K562 (cell line): ENCODE measurements around the gene DGCR8. TPM values are rescaled to one million over a fixed set of nuclear protein-coding genes. Genes with fewer than 3 reads are reported as not detected.

ENCODE experiments used
- C11orf30 ChIP-seq: fragments of 450-650 bp; IDR thresholded peaks from 2 replicates; pipeline ENCODE4 v1.6.1; 2016; ENCODE audit warnings: low read depth, mild to moderate bottlenecking
- CBFA2T3 ChIP-seq: fragments of 450-650 bp; IDR thresholded peaks from 2 replicates; pipeline ENCODE4 v1.6.1; 2017
- CBX1 ChIP-seq: sonication (generic); IDR thresholded peaks from 2 replicates; pipeline ENCODE4 v1.6.1; 2016; ENCODE audit warnings: antibody characterized with exemption, low read depth, mild to moderate bottlenecking
- CREB5 ChIP-seq: fragments of 250-450 bp; sonication (Bioruptor Pico); IDR thresholded peaks from 2 replicates; pipeline ENCODE4 v1.5.0; 2020; ENCODE audit warnings: mild to moderate bottlenecking
- EGR1 ChIP-seq: fragments of 450-650 bp; conservative IDR thresholded peaks from 2 replicates; pipeline ENCODE4 v1.6.1; 2017; ENCODE audit warnings: mild to moderate bottlenecking
- HCFC1 ChIP-seq: IDR thresholded peaks from 2 replicates; pipeline ENCODE4 v1.6.1; 2012; ENCODE audit warnings: low read depth, low read length, improper control_type of control experiment
- HDAC6 ChIP-seq: IDR thresholded peaks from 2 replicates; pipeline ENCODE4 v1.6.1; 2012; ENCODE audit warnings: low read depth, mild to moderate bottlenecking, control low read depth, inconsistent platforms, low read length, moderate library complexity
- KLF10 ChIP-seq: fragments of 250-450 bp; sonication (Bioruptor Pico); IDR thresholded peaks from 2 replicates; pipeline ENCODE4 v1.6.1; 2021; ENCODE audit warnings: matching md5 sums
- MXI1 ChIP-seq: IDR thresholded peaks from 2 replicates; pipeline ENCODE4 v1.6.1; 2011; ENCODE audit warnings: low read depth, mild to moderate bottlenecking, improper control_type of control experiment, low read length
- NFIX ChIP-seq: fragments of 250-450 bp; sonication (Bioruptor Pico); IDR thresholded peaks from 2 replicates; pipeline ENCODE4 v1.4.0; 2020; ENCODE audit warnings: low read depth, mild to moderate bottlenecking, moderate library complexity
- PHF8 ChIP-seq: fragments of 200-600 bp; sonication (generic); IDR thresholded peaks from 2 replicates; pipeline ENCODE4 v1.6.1; 2012; ENCODE audit warnings: mixed run types, mild to moderate bottlenecking, inconsistent platforms, low read length, moderate library complexity, borderline replicate concordance
- PTRF ChIP-seq: fragments of 450-650 bp; IDR thresholded peaks from 2 replicates; pipeline ENCODE4 v1.6.1; 2016; ENCODE audit warnings: mild to moderate bottlenecking, missing genetic modification characterization, missing compliant biosample characterization
- RBM14 ChIP-seq: fragments of 200-400 bp; formaldehyde crosslinking; IDR thresholded peaks from 2 replicates; pipeline ENCODE4 v1.6.1; 2018; ENCODE audit warnings: low read depth, mild to moderate bottlenecking, low read length, moderate library complexity, borderline replicate concordance; ENCODE audit not compliant: insufficient read depth
- SREBF2 ChIP-seq: sonication (generic); formaldehyde crosslinking; IDR thresholded peaks from 2 replicates; pipeline ENCODE4 v1.4.0; 2020; ENCODE audit warnings: mild to moderate bottlenecking, missing genetic modification reagents
- SRSF3 ChIP-seq: fragments of 200-400 bp; formaldehyde crosslinking; IDR thresholded peaks from 2 replicates; pipeline ENCODE4 v1.6.1; 2016; ENCODE audit warnings: mild to moderate bottlenecking, low read length, moderate library complexity; ENCODE audit not compliant: insufficient read depth
- TCF3 ChIP-seq: sonication (generic); formaldehyde crosslinking; IDR thresholded peaks from 2 replicates; pipeline ENCODE4 v1.4.0; 2020; ENCODE audit warnings: mild to moderate bottlenecking, missing genetic modification reagents
- U2AF1 ChIP-seq: fragments of 200-400 bp; formaldehyde crosslinking; optimal IDR thresholded peaks from 2 replicates; pipeline ENCODE3; 2017; ENCODE audit warnings: mild to moderate bottlenecking, low read depth, low read length, moderate library complexity
- ZBED1 ChIP-seq: IDR thresholded peaks from 2 replicates; pipeline ENCODE4 v1.6.1; 2014
- ZBTB34 ChIP-seq: fragments of 250-450 bp; sonication (Bioruptor Pico); IDR thresholded peaks from 2 replicates; pipeline ENCODE4 v1.8.0; 2021; ENCODE audit warnings: mild to moderate bottlenecking, moderate library complexity
- ZBTB9 ChIP-seq: fragments of 450-650 bp; formaldehyde crosslinking; IDR thresholded peaks from 2 replicates; pipeline ENCODE4 v1.4.0; 2020; ENCODE audit warnings: mild to moderate bottlenecking, moderate library complexity
- ZNF197 ChIP-seq: fragments of 200-800 bp; sonication (Bioruptor generic); IDR thresholded peaks from 2 replicates; pipeline ENCODE4 v1.6.1; 2016; ENCODE audit warnings: low read depth, missing genetic modification characterization, missing compliant biosample characterization
- ZNF444 ChIP-seq: fragments of 250-450 bp; sonication (Bioruptor Pico); IDR thresholded peaks from 2 replicates; pipeline ENCODE4 v1.4.0; 2020; ENCODE audit warnings: mild to moderate bottlenecking, moderate library complexity
- ZNF583 ChIP-seq: fragments of 250-450 bp; sonication (Bioruptor Pico); IDR thresholded peaks from 2 replicates; pipeline ENCODE4 v1.4.0; 2020
- ZNF644 ChIP-seq: fragments of 200-800 bp; sonication (Bioruptor generic); IDR thresholded peaks from 2 replicates; pipeline ENCODE4 v1.6.1; 2016; ENCODE audit warnings: low read depth, missing genetic modification characterization, missing compliant biosample characterization
- ZSCAN32 ChIP-seq: fragments of 450-650 bp; formaldehyde crosslinking; IDR thresholded peaks from 2 replicates; pipeline ENCODE4 v1.4.0; 2020; ENCODE audit warnings: mild to moderate bottlenecking, moderate library complexity
- polyA plus RNA-seq, 8 experiments: library from polyadenylated mRNA; depleted of rRNA in 4 of 8; stranded (reverse) in 5 of 8; unstranded in 3 of 8; fragments of >200 nt; fragmentation: Nextera tagmentation in 2 of 8; fragmentation: Illumina TruSeq in 1 of 8; extraction: Ambion mirVana in 2 of 8; extraction: Trizol in 1 of 8; gene quantifications; 2 replicates each; pipeline versions ENCODE4 v1.2.1 to v1.2.3, GENCODE V29; 2011 to 2014; ENCODE audit warnings: inconsistent platforms in 1 of 8, missing spikeins in 1 of 8
- total RNA-seq, 7 experiments: library from RNA; depleted of rRNA in 6 of 7; stranded (reverse); fragments of >200 nt in 6 of 7; fragmentation: Illumina TruSeq in 2 of 7; extraction: Trizol in 2 of 7; gene quantifications; 2 replicates each; pipeline versions ENCODE4 v1.2.1 to v1.2.3, GENCODE V29; 2011 to 2021; ENCODE audit warnings: low replicate concordance in 1 of 7

The DGCR8 gene
- total and polyA plus RNA-seq, 9 of the 15 experiments (the other 6 are each of a cell fraction or from before 2014, with no cell fraction given) = 5.9 to 144 (median 80.1) TPM

DNA sequence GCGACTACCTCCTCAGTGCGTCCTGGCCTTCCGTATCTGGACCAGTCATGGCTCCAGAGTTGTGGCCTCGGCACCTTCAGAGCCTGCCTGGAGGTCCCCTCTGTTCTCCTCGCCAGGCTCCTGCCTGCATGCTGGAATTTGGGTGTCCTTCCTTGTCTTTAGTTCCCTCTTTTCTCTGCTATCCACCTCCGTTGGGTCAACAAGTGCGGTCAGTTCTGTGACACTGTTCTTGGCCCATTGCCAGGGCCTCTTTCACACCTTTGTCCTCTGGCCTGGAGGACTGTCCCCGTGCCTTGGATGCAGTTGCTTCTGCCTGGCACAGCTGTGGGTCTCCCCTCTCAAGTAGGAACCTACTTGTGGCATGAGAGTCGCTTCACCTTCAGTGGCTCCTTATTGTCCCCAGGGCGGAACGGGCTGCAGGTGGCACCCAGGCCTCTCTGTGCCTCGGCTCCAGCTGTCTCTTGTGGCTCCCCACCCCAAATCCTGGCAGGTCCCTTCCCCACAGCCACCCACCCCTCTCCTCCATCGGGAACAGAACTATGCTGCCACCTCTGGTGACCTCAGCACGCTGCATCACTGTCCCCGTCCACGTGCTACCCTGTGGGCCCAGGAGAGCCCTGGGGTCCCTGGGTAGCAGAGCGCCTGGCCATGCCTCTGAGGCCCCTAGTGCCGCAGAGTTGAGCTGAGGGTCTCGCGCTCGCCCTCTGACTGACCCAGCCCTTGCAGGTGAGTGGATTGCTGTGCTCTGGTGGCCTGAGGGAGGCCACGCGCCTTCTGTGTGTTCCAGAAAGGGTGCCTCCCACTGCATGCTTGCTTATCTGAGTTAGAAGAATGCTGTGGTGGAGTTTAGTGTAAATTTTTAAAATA, 4.7 kb downstream of the DGCR8 start (continued):
- TF ChIP-seq C11orf30 (no peak), NFIX (CRISPR knock-in tag) (peak; percentile 98), HDAC6 (no peak), ZNF197 (CRISPR knock-in tag) (no peak), HCFC1 (peak; percentile 63; the same call in 1 of the 2 replicates), RBM14 (0 out of 2 replicates have a peak, but pooled peaks have one; percentile 68), ZNF583 (CRISPR knock-in tag) (peak; percentile 67; the same call in 1 of the 2 replicates), SREBF2 (CRISPR knock-in tag) (no peak), PTRF (tag) (no peak), ZBTB9 (peak; percentile 86), EGR1 (no peak), CREB5 (no peak), ZSCAN32 (CRISPR knock-in tag) (0 out of 2 replicates have a peak, but pooled peaks have one; percentile 60), PHF8 (peak; percentile 22; the same call in 1 of the 2 replicates), ZBTB34 (CRISPR knock-in tag) (0 out of 2 replicates have a peak, but pooled peaks have one; percentile 3), U2AF1 (no peak), TCF3 (CRISPR knock-in tag) (no peak), CBX1 (no peak), KLF10 (no peak), CBFA2T3 (no peak), ZNF644 (tag) (no peak), MXI1 (peak; percentile 88; the same call in 1 of the 2 replicates), SRSF3 (peak; percentile 90; the same call in 1 of the 2 replicates), ZNF444 (peak; percentile 49; the same call in 1 of the 2 replicates), ZBED1 (no peak)
